ENCODE measurements around the gene AKNAD1.

AKNAD1 gene

GRCh38 chr1:108862017-108862610, 5.2 kb upstream of the AKNAD1 start:
- TF ChIP-seq TAF1 (IDR thresholded peaks at IDR 0.05; ENCODE audit: borderline replicate concordance, low read depth, low read length), result no peak
- TF ChIP-seq POLR2AphosphoS5 (IDR thresholded peaks at IDR 0.05; ENCODE audit: low read depth, low read length), result no peak
- no peak for TF ChIP-seq POLR2A (IDR thresholded peaks at IDR 0.05; ENCODE audit: low read depth, low read length)
- DNase-seq (ENCODE audit: insufficient read length), result no peak
- no peak for FAIRE-seq

GRCh38 chr1:108861566-108861965, 4.7 kb upstream of the AKNAD1 start:
- TF ChIP-seq POLR2AphosphoS5 (IDR thresholded peaks at IDR 0.05; ENCODE audit: low read depth, low read length) (no peak), POLR2A (IDR thresholded peaks at IDR 0.05; ENCODE audit: low read depth, low read length) (no peak), TAF1 (IDR thresholded peaks at IDR 0.05; ENCODE audit: borderline replicate concordance, low read depth, low read length) (no peak)
- DNase-seq (ENCODE audit: insufficient read length) (no peak), FAIRE-seq (no peak)

GRCh38 chr1:108860190-108860907, 3.5 kb upstream of the AKNAD1 start:
- FAIRE-seq (no peak), DNase-seq (ENCODE audit: insufficient read length) (no peak)
- TF ChIP-seq POLR2A (IDR thresholded peaks at IDR 0.05; ENCODE audit: low read depth, low read length), result no peak
- TF ChIP-seq TAF1 (IDR thresholded peaks at IDR 0.05; ENCODE audit: borderline replicate concordance, low read depth, low read length), result no peak
- no peak for TF ChIP-seq POLR2AphosphoS5 (IDR thresholded peaks at IDR 0.05; ENCODE audit: low read depth, low read length)

GRCh38 chr1:108858230-108858950, 1.5 kb upstream of the AKNAD1 start:
- no peak for FAIRE-seq
- DNase-seq (ENCODE audit: insufficient read length), result no peak
- TF ChIP-seq TAF1 (IDR thresholded peaks at IDR 0.05; ENCODE audit: borderline replicate concordance, low read depth, low read length) (no peak), POLR2A (IDR thresholded peaks at IDR 0.05; ENCODE audit: low read depth, low read length) (no peak), POLR2AphosphoS5 (IDR thresholded peaks at IDR 0.05; ENCODE audit: low read depth, low read length) (no peak)

GRCh38 chr1:108854221-108855019, 2.5 kb downstream of the AKNAD1 start:
- FAIRE-seq, result no peak

GRCh38 chr1:108852221-108852975, 4.5 kb downstream of the AKNAD1 start:
- FAIRE-seq, result no peak
- no peak for DNase-seq (ENCODE audit: insufficient read length)
- no peak for TF ChIP-seq TAF1 (IDR thresholded peaks at IDR 0.05; ENCODE audit: borderline replicate concordance, low read depth, low read length)
- no peak for TF ChIP-seq POLR2A (IDR thresholded peaks at IDR 0.05; ENCODE audit: low read depth, low read length)
- TF ChIP-seq POLR2AphosphoS5 (IDR thresholded peaks at IDR 0.05; ENCODE audit: low read depth, low read length), result no peak

More at GRCh38 chr1:108854221-108855019, 2.5 kb downstream of the AKNAD1 start:
- no peak for DNase-seq (ENCODE audit: insufficient read length)
- no peak for TF ChIP-seq POLR2A (IDR thresholded peaks at IDR 0.05; ENCODE audit: low read depth, low read length)

GRCh38 chr1:108851567-108851966, 5.3 kb downstream of the AKNAD1 start:
- TF ChIP-seq TAF1 (IDR thresholded peaks at IDR 0.05; ENCODE audit: borderline replicate concordance, low read depth, low read length) (no peak), POLR2A (IDR thresholded peaks at IDR 0.05; ENCODE audit: low read depth, low read length) (no peak)
- DNase-seq (ENCODE audit: insufficient read length) (no peak), FAIRE-seq (no peak)

- FAIRE-seq (no peak), DNase-seq (ENCODE audit: insufficient read length) (no peak)
- no peak for TF ChIP-seq TAF1 (IDR thresholded peaks at IDR 0.05; ENCODE audit: borderline replicate concordance, low read depth, low read length)
- no peak for TF ChIP-seq POLR2A (IDR thresholded peaks at IDR 0.05; ENCODE audit: low read depth, low read length)
- TF ChIP-seq POLR2AphosphoS5 (IDR thresholded peaks at IDR 0.05; ENCODE audit: low read depth, low read length), result no peak
Observed at GRCh38 chr1:108850929-108851328, 6.0 kb downstream of the AKNAD1 start.

GRCh38 chr1:108848806-108849205, 8.1 kb downstream of the AKNAD1 start:
- TF ChIP-seq TAF1 (IDR thresholded peaks at IDR 0.05; ENCODE audit: borderline replicate concordance, low read depth, low read length) (no peak), POLR2AphosphoS5 (IDR thresholded peaks at IDR 0.05; ENCODE audit: low read depth, low read length) (no peak), POLR2A (IDR thresholded peaks at IDR 0.05; ENCODE audit: low read depth, low read length) (no peak)
- no peak for FAIRE-seq
- DNase-seq (ENCODE audit: insufficient read length), result no peak

- no peak for FAIRE-seq
- TF ChIP-seq POLR2A (IDR thresholded peaks at IDR 0.05; ENCODE audit: low read depth, low read length), result no peak
- no peak for TF ChIP-seq POLR2AphosphoS5 (IDR thresholded peaks at IDR 0.05; ENCODE audit: low read depth, low read length)
- TF ChIP-seq TAF1 (IDR thresholded peaks at IDR 0.05; ENCODE audit: borderline replicate concordance, low read depth, low read length), result no peak
- no peak for DNase-seq (ENCODE audit: insufficient read length)
Observed at GRCh38 chr1:108847494-108847893, 9.4 kb downstream of the AKNAD1 start.

- FAIRE-seq, result no peak
Observed at GRCh38 chr1:108845991-108846390, 10.9 kb downstream of the AKNAD1 start.

More at GRCh38 chr1:108845991-108846390, 10.9 kb downstream of the AKNAD1 start:
- DNase-seq (ENCODE audit: insufficient read length), result no peak
- TF ChIP-seq POLR2AphosphoS5 (IDR thresholded peaks at IDR 0.05; ENCODE audit: low read depth, low read length) (no peak), POLR2A (IDR thresholded peaks at IDR 0.05; ENCODE audit: low read depth, low read length) (no peak), TAF1 (IDR thresholded peaks at IDR 0.05; ENCODE audit: borderline replicate concordance, low read depth, low read length) (no peak)

Data from GM12892 (cell line).